Measurements from ENCODE around the gene SIVA1.

Gene SIVA1, protein sequence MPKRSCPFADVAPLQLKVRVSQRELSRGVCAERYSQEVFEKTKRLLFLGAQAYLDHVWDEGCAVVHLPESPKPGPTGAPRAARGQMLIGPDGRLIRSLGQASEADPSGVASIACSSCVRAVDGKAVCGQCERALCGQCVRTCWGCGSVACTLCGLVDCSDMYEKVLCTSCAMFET

GRCh38 chr14:104752735-104753527 is at the start of gene SIVA1:
Gene SIVA1 (plus strand): TSS chr14:104753147. CDS start chr14:104753202, 55 bp downstream.
- DNase-seq (ENCODE audit: insufficient read length, low spot score) (peak; percentile 97), FAIRE-seq (no peak)
- TF ChIP-seq CTCF (IDR thresholded peaks at IDR 0.05; ENCODE audit: insufficient read depth, missing control alignments) = no peak

DNA sequence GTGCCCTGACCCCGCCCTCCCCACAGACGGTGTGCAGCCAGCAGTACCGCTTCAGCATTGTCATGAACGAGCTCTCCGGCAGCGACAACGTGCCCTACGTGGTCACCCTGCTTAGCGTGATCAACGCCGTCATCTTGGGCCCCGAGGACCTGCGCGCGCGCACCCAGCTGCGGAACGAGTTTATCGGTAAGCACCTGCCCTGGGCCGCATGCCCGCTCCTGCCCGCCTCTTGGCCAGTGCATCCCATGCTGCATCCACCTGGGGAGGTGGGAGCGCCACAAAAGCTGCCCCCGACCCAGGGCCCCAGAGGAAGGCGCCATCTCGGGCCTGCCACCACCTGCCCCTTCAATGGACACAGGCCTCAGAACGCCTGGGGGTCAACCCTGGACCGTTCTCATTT is 49.7 kb upstream of the SIVA1 start:
- DNase-seq (ENCODE audit: insufficient read length, low spot score) (no peak), FAIRE-seq (no peak)
- TF ChIP-seq CTCF (IDR thresholded peaks at IDR 0.05; ENCODE audit: insufficient read depth, missing control alignments) = no peak

GRCh38 chr14:104704252-104704651 is 48.7 kb upstream of the SIVA1 start:
- DNase-seq (ENCODE audit: insufficient read length, low spot score) (no peak), FAIRE-seq (no peak)
- no peak for TF ChIP-seq CTCF (IDR thresholded peaks at IDR 0.05; ENCODE audit: insufficient read depth, missing control alignments)

- FAIRE-seq (no peak), DNase-seq (ENCODE audit: insufficient read length, low spot score) (no peak)
- no peak for TF ChIP-seq CTCF (IDR thresholded peaks at IDR 0.05; ENCODE audit: insufficient read depth, missing control alignments)
These were observed 47.5 kb upstream of the SIVA1 start for GRCh38 chr14:104705340-104706047.

DNA sequence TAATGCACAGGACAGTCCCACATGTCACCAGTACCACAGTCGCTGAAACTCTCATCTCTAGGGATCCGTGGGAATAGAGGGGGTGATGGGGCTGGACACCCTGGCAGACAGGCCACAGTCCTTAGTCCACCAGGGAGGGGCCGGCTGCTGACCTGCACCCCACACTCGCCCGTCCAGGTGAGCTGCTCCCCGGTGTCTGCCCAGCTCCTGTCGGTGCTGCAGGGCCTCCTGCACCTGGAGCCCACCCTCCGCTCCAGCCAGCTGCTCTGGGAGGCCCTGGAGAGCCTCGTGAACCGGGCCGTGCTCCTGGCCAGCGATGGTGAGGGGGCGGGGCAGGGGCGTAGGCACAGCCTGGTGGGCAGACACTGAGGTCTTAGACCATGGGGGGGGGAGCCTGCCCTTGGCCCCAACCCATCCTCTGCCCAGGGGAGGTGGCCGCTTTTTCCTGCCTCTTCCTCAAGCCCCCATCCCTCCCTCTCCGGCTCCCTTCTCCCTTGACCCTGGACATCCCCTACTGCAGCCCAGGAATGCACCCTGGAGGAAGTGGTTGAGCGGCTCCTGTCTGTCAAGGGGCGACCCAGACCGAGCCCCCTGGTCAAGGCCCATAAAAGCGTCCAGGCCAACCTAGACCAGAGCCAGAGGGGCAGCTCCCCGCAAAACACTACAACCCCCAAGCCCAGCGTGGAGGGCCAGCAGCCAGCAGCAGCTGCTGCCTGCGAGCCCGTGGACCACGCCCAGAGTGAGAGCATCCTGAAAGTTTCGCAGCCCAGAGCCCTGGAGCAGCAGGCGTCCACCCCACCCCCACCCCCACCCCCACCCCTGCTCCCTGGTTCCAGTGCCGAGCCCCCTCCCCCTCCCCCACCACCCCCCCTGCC is 46.0 kb upstream of the SIVA1 start:
- DNase-seq (ENCODE audit: insufficient read length, low spot score) (no peak), FAIRE-seq (no peak)
- no peak for TF ChIP-seq CTCF (IDR thresholded peaks at IDR 0.05; ENCODE audit: insufficient read depth, missing control alignments)

DNA sequence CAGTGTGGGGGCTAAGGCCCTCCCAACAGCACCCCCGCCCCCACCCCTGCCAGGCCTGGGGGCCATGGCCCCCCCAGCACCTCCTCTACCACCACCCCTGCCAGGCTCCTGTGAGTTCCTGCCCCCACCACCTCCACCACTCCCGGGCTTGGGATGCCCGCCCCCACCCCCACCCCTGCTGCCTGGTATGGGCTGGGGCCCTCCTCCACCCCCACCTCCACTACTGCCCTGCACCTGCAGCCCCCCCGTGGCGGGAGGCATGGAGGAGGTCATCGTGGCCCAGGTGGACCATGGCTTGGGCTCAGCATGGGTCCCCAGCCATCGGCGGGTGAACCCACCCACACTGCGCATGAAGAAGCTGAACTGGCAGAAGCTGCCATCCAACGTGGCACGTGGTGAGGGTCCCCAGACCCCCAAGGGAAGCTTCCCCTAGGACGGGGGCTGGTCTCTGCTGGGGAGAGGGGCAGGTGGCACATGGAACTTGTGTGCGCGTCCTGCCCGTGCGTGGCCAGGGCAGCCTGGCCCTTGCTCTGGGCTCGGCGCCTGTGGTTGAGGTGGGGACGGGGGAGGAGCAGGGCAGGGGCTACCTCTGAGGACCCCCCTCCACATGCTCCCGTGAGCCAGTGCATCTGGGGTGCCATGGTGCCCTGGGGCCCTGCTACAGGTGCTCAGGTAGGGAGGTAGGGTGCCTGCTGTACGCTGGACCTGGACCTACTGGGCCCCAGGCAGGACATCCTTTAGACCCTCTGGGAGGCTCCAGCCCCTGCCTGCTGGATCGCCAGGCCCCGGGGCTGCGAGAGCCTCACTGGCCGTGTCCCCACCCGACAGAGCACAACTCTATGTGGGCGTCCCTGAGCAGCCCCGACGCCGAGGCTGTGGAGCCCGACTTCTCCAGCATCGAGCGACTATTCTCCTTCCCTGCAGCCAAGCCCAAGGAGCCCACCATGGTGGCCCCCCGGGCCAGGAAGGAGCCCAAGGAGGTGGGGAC is 45.0 kb upstream of the SIVA1 start:
- DNase-seq (ENCODE audit: insufficient read length, low spot score) = no peak
- no peak for FAIRE-seq

More for the DNA sequence above, 45.0 kb upstream of the SIVA1 start:
- no peak for TF ChIP-seq CTCF (IDR thresholded peaks at IDR 0.05; ENCODE audit: insufficient read depth, missing control alignments)
